Vagina (tissue), 2 donors: ENCODE data around the gene SPSB3.

Source experiments
- POLR2A ChIP-seq, 2 donors: fragments of 450-650 bp; IDR thresholded peaks; one replicate each; pipeline ENCODE4 v1.6.1; 2017; ENCODE audit warnings: antibody characterized with exemption in 2 of 2, mild to moderate bottlenecking in 2 of 2, moderate library complexity in 2 of 2
- POLR2AphosphoS5 ChIP-seq, 2 donors: sonication (generic); formaldehyde crosslinking; IDR thresholded peaks; one replicate each; pipeline ENCODE4 v1.9.0; 2017; ENCODE audit warnings: antibody characterized with exemption in 2 of 2, mild to moderate bottlenecking in 2 of 2, low read depth in 1 of 2; ENCODE audit not compliant: insufficient read depth in 1 of 2
- TF ChIP-seq, protein P1 (sequence below), 3 experiments: fragments of 450-650 bp in 2 of 3; fragments of 200-600 bp in 1 of 3; sonication (generic) in 1 of 3; IDR thresholded peaks; one replicate each; pipeline ENCODE4 v1.5.1; 2017 to 2019; ENCODE audit warnings: antibody characterized with exemption in 3 of 3, mild to moderate bottlenecking in 2 of 3, moderate library complexity in 2 of 3

- TF ChIP-seq, protein P1, sequence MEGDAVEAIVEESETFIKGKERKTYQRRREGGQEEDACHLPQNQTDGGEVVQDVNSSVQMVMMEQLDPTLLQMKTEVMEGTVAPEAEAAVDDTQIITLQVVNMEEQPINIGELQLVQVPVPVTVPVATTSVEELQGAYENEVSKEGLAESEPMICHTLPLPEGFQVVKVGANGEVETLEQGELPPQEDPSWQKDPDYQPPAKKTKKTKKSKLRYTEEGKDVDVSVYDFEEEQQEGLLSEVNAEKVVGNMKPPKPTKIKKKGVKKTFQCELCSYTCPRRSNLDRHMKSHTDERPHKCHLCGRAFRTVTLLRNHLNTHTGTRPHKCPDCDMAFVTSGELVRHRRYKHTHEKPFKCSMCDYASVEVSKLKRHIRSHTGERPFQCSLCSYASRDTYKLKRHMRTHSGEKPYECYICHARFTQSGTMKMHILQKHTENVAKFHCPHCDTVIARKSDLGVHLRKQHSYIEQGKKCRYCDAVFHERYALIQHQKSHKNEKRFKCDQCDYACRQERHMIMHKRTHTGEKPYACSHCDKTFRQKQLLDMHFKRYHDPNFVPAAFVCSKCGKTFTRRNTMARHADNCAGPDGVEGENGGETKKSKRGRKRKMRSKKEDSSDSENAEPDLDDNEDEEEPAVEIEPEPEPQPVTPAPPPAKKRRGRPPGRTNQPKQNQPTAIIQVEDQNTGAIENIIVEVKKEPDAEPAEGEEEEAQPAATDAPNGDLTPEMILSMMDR (IDR thresholded peaks at IDR 0.05): no peak
- TF ChIP-seq POLR2A (IDR thresholded peaks at IDR 0.05) (no peak), POLR2AphosphoS5 (IDR thresholded peaks at IDR 0.05; ENCODE audit: insufficient read depth in 1 of 2, low read depth in 1 of 2) (no peak)
These were observed 23.4 kb downstream of the SPSB3 start for GRCh38 chr16:1758923-1759322.
